DND-41 (cell line): ENCODE measurements around the gene TRUB2.

ENCODE experiments used
- EZH2 ChIP-seq: IDR thresholded peaks from 3 replicates; pipeline ENCODE4 v1.6.1; 2012; ENCODE audit warnings: borderline replicate concordance, low read depth, mild to moderate bottlenecking, moderate library complexity, low read length, inconsistent platforms; ENCODE audit not compliant: severe bottlenecking
- TF ChIP-seq, protein P1 (sequence below): IDR thresholded peaks from 2 replicates; pipeline ENCODE4 v1.5.1; 2012; ENCODE audit warnings: borderline replicate concordance, low read length, moderate library complexity, mild to moderate bottlenecking; ENCODE audit not compliant: poor library complexity, severe bottlenecking; ENCODE audit errors: extremely low read depth

DNA sequence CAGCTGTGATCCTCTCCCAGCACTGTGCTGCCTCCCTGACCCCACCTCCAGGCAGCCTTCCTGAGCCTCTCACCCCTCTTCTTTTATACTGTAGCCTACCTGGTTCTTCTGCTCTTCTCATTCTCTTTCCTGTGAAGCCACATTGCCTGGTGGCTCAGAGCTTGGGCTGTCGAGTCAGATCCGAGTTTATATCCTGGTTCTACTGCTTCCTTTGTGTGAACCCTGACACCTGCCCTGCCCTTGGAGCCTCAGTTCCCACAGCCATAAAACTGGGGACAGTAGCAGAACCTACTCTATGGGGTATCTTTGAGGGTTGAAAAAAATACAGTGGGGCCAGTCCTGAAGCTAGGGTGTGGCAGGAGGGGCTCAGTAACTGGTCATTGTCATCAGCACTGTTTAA, 26.9 kb upstream of the TRUB2 start:
- TF ChIP-seq, protein P1, sequence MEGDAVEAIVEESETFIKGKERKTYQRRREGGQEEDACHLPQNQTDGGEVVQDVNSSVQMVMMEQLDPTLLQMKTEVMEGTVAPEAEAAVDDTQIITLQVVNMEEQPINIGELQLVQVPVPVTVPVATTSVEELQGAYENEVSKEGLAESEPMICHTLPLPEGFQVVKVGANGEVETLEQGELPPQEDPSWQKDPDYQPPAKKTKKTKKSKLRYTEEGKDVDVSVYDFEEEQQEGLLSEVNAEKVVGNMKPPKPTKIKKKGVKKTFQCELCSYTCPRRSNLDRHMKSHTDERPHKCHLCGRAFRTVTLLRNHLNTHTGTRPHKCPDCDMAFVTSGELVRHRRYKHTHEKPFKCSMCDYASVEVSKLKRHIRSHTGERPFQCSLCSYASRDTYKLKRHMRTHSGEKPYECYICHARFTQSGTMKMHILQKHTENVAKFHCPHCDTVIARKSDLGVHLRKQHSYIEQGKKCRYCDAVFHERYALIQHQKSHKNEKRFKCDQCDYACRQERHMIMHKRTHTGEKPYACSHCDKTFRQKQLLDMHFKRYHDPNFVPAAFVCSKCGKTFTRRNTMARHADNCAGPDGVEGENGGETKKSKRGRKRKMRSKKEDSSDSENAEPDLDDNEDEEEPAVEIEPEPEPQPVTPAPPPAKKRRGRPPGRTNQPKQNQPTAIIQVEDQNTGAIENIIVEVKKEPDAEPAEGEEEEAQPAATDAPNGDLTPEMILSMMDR = no peak
- TF ChIP-seq EZH2 = no peak
